GM12878 (cell line): ENCODE measurements around the gene ACER3. TPM values are rescaled to one million over a fixed set of nuclear protein-coding genes. Genes with fewer than 3 reads are reported as not detected.
"Not testable (repeated sequence)": the region's sequence is repeated elsewhere in the genome, so short reads cannot be mapped to it uniquely, and the experiment has no call there.

ENCODE experiments used
- ATAC-seq: fragments of 200-7000 bp; cut with Tn5 transposase; 3 replicates; pipeline ENCODE4 v1.9.1; 2020; ENCODE audit warnings: mild to moderate bottlenecking, moderate library complexity
- BruUV-seq: library from RNA; stranded (reverse); fragments of 400-500 nt; replicated peaks from 2 replicates; lab custom pipeline; 2021; lab: Mats Ljungman, UMichigan
- CTCF ChIA-PET: fragments of 300-600 bp; sonication (Branson Sonifier 250); formaldehyde crosslinking; extraction: SDS; loops from one replicate; lab custom pipeline; 2021; ENCODE audit warnings: inconsistent platforms; lab: Yijun Ruan, JAX
- POLR2A ChIA-PET: fragments of 350-600 bp; formaldehyde crosslinking; extraction: SDS; loops from one replicate; lab custom pipeline; 2021; ENCODE audit warnings: inconsistent platforms; lab: Charles Lee
- RAD21 ChIA-PET: fragments of 300-600 bp; sonication (Branson Sonifier 250); formaldehyde crosslinking; loops from one replicate; lab custom pipeline; 2023; ENCODE audit warnings: antibody characterized with exemption; ENCODE audit not compliant: unreplicated experiment; lab: Charles Lee
- SMC1A ChIA-PET: fragments of 300-600 bp; sonication (Branson Sonifier 250); formaldehyde crosslinking; loops from one replicate; lab custom pipeline; 2023; ENCODE audit not compliant: unreplicated experiment, uncharacterized antibody; lab: Charles Lee
- DNase-seq: peaks from one replicate; pipeline ENCODE4 v3.0.0-alpha.2; 2011; ENCODE audit warnings: low read depth, low spot score
- FAIRE-seq: peaks from 3 replicates; lab custom pipeline; 2011; peaks lifted over from hg19 to GRCh38; lab: Jason Lieb, UNC
- H2AFZ ChIP-seq: 2 replicates; pipeline ENCODE4 v1.6.0; 2011; ENCODE audit warnings: low read depth, low read length, control low read depth; ENCODE audit not compliant: control insufficient read depth
- H3K27ac ChIP-seq: 2 replicates; pipeline ENCODE4 v1.5.1; 2011; ENCODE audit warnings: control low read depth; ENCODE audit not compliant: control insufficient read depth, insufficient read depth
- H3K27me3 ChIP-seq, 2 experiments: replicated peaks in 1 of 2; 2 replicates each; pipeline versions ENCODE4 v1.6.0 to v1.6.1; 2011; ENCODE audit warnings: low read length in 1 of 2; ENCODE audit not compliant: control insufficient read depth in 2 of 2, insufficient read depth in 2 of 2
- H3K36me3 ChIP-seq, 2 experiments: 2 replicates each; pipeline ENCODE4 v1.5.1; 2011; ENCODE audit warnings: low read length in 1 of 2; ENCODE audit not compliant: control insufficient read depth in 2 of 2, insufficient read depth in 2 of 2
- H3K4me1 ChIP-seq: 2 replicates; pipeline ENCODE4 v1.6.1; 2011; ENCODE audit warnings: mild to moderate bottlenecking, low read length, moderate library complexity, mixed read lengths; ENCODE audit not compliant: control insufficient read depth, insufficient read depth
- H3K4me2 ChIP-seq: 2 replicates; pipeline ENCODE4 v1.6.0; 2011; ENCODE audit warnings: control low read depth; ENCODE audit not compliant: control insufficient read depth, insufficient read depth
- H3K4me3 ChIP-seq: fragments of 200-600 bp; sonication (generic); 2 replicates; pipeline ENCODE4 v1.5.1; 2016
- H3K79me2 ChIP-seq: 2 replicates; pipeline ENCODE4 v1.6.0; 2011; ENCODE audit warnings: low read length; ENCODE audit not compliant: control insufficient read depth, insufficient read depth
- H3K9ac ChIP-seq: 2 replicates; pipeline ENCODE4 v1.8.0; 2011; ENCODE audit warnings: low read length, control low read depth, mixed read lengths; ENCODE audit not compliant: control insufficient read depth, insufficient read depth
- H3K9me3 ChIP-seq: replicated peaks from 3 replicates; pipeline ENCODE4 v1.5.1; 2011; ENCODE audit warnings: mild to moderate bottlenecking, low read length; ENCODE audit not compliant: control insufficient read depth, insufficient read depth
- H4K20me1 ChIP-seq: 2 replicates; pipeline ENCODE4 v1.6.0; 2011; ENCODE audit not compliant: control insufficient read depth, insufficient read depth
- CBFB ChIP-seq: IDR thresholded peaks from 2 replicates; pipeline ENCODE4 v1.6.1; 2016; ENCODE audit warnings: antibody characterized with exemption, low read depth
- CBX5 ChIP-seq: sonication (generic); IDR thresholded peaks from 2 replicates; pipeline ENCODE4 v1.6.1; 2016; ENCODE audit warnings: low read depth, moderate library complexity, mild to moderate bottlenecking, inconsistent platforms
- HCFC1 ChIP-seq: fragments of 150-350 bp; IDR thresholded peaks from 2 replicates; pipeline ENCODE4 v1.6.1; 2014; ENCODE audit warnings: low read length
- TCF7 ChIP-seq: IDR thresholded peaks from 2 replicates; pipeline ENCODE4 v1.6.1; 2014; ENCODE audit warnings: antibody characterized with exemption, borderline replicate concordance
- WGBS: methylation state at CpG from one replicate; pipeline ENCODE4 v1.1.6; 2016; ENCODE audit warnings: low lambda C conversion rate; ENCODE audit not compliant: insufficient replicate concordance, insufficient coverage; ENCODE audit errors: missing lambda C conversion rate; 5-methylcytosine and 5-hydroxymethylcytosine counted together
- in situ Hi-C: fragments of 300-500 bp; cut with MboI; formaldehyde crosslinking; loops from 9 replicates; pipeline ENCODE4 v1.14.3; 2018; ENCODE audit warnings: mixed read lengths
- intact Hi-C: fragments of 100-400 bp; cut with micrococcal nuclease; formaldehyde crosslinking; loops from one replicate; pipeline ENCODE4 v1.14.2; 2022; ENCODE audit not compliant: unreplicated experiment
- polyA plus RNA-seq, 11 experiments: library from polyadenylated mRNA; depleted of rRNA in 4 of 11; unstranded in 6 of 11; stranded (reverse) in 5 of 11; fragments of >200 nt; fragmentation: Nextera tagmentation in 4 of 11; fragmentation: Illumina TruSeq in 1 of 11; extraction: Ambion mirVana in 4 of 11; extraction: Trizol in 1 of 11; gene quantifications; 1 replicate in 1 of 11; 2 replicates in 10 of 11; pipeline versions ENCODE4 v1.2.1 to v1.2.3, GENCODE V29; 2011 to 2016; ENCODE audit warnings: inconsistent platforms in 2 of 11, missing spikeins in 2 of 11, low read depth in 1 of 11
- total RNA-seq, 4 experiments: library from RNA; depleted of rRNA in 3 of 4; stranded (reverse); fragments of >200 nt in 3 of 4; fragmentation: Illumina TruSeq in 1 of 4; extraction: Trizol in 1 of 4; gene quantifications; 2 replicates each; pipeline versions ENCODE4 v1.2.1 to v1.2.3, GENCODE V29; 2013 to 2021

Gene ACER3
- total and polyA plus RNA-seq, 10 of the 15 experiments (the other 5 are each of a cell fraction or from before 2014, with no cell fraction given): 2.8 to 17.4 (median 10.3) TPM

GRCh38 chr11:76814414-76814813, 46.3 kb upstream of the ACER3 start:
- BruUV-seq: no TSS peak
- no peak overlapping the region for H3K4me3 ChIP-seq
- no peak for ATAC-seq
- FAIRE-seq: no peak
- no peak overlapping the region for H3K9ac ChIP-seq
- 19% methylated on average over 2 of the region's 2 CpGs for WGBS
- in situ Hi-C loops (loop anchor here (5.0 kb wide), 1 partner anchor 103 kb away; no protein-coding TSS in a partner anchor), intact Hi-C loops (no loop called here)
- ChIA-PET CTCF (interaction anchor here (8.9 kb wide), 1 partner anchor 105 kb away, joined by 229 read pairs; no protein-coding TSS in a partner anchor), SMC1A (interaction anchor here (7.7 kb wide), 1 partner anchor 105 kb away, joined by 88 read pairs; no protein-coding TSS in a partner anchor), RAD21 (no interaction called here), POLR2A (no interaction called here)
- no peaks in the 10 kb centered on the region for H4K20me1 ChIP-seq
- H3K4me1 ChIP-seq: no peaks in the 10 kb centered on the region
- no peaks in the 10 kb centered on the region for H3K27me3 ChIP-seq
- H2AFZ ChIP-seq: no peak overlapping the region
- no peak for DNase-seq
- H3K9me3 ChIP-seq: peaks cover 1% of the 10 kb centered on the region; the same call in 2 of the 3 replicates
- H3K36me3 ChIP-seq: no peaks in the 10 kb centered on the region
- H3K79me2 ChIP-seq: no peaks in the 10 kb centered on the region
- no peak overlapping the region for H3K27ac ChIP-seq
- TF ChIP-seq TCF7 (no peak), HCFC1 (no peak), CBX5 (no peak), CBFB (no peak)
- no peak overlapping the region for H3K4me2 ChIP-seq

GRCh38 chr11:76815678-76816077, 45.0 kb upstream of the ACER3 start:
- H3K9ac ChIP-seq, in situ Hi-C loops, H3K4me1 ChIP-seq, POLR2A ChIA-PET, ATAC-seq, H3K36me3 ChIP-seq, H3K4me3 ChIP-seq, H3K27ac ChIP-seq, BruUV-seq, H2AFZ ChIP-seq, DNase-seq, H4K20me1 ChIP-seq, H3K4me2 ChIP-seq, H3K27me3 ChIP-seq, FAIRE-seq, H3K9me3 ChIP-seq, H3K79me2 ChIP-seq, intact Hi-C loops: not testable (repeated sequence)
- SMC1A ChIA-PET: interaction anchor here (1.7 to 7.7 kb wide), 2 partner anchors 104 kb away, joined by 5 to 88 read pairs; no protein-coding TSS in a partner anchor
- CTCF ChIA-PET: interaction anchor here (0.7 to 8.9 kb wide), 3 partner anchors 51 to 104 kb away, joined by 4 to 229 read pairs (median 18); no protein-coding TSS in a partner anchor
- RAD21 ChIA-PET: interaction anchor here (0.5 kb wide), 1 partner anchor 50 kb away, joined by 3 read pairs; no protein-coding TSS in a partner anchor
- WGBS: 70% methylated on average over 7 of the region's 7 CpGs
